Measurements from ENCODE around the gene ARGLU1. TPM values are rescaled to one million over a fixed set of nuclear protein-coding genes. Genes with fewer than 3 reads are reported as not detected.

Gene ARGLU1
- total RNA-seq, 2 donors from 2014 or later: 97.2 to 98.9 TPM

DNA sequence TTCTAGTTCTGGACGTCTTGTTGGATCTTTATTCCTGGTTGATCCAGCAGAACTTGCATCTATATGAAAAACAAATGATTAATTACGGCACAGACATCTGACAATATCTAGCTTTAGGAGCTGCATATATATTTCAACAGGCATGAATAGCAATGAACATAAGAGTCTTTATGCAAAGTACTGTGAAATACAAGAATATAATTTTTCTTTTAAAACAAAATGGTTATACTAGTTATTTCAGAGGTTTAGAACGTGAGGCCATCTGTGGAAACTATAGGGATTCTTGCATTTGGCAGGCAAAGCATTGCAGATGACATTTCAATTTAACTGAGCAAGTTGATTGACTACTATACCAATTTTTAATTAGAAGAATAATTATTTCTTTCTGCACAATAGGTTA, 73.0 kb downstream of the ARGLU1 start:
- ATAC-seq (replicated peaks in 1 of 2) (no peak), DNase-seq (no peak)
- no peak overlapping the region for H3K27ac Mint-ChIP-seq
- H3K4me1 Mint-ChIP-seq (ENCODE audit: low read depth): peaks cover 25% of the 10 kb centered on the region
- no peak overlapping the region for H3K4me3 Mint-ChIP-seq
- no peaks in the 10 kb centered on the region for H3K9me3 Mint-ChIP-seq
- peaks cover 69% of the 10 kb centered on the region for H3K27me3 Mint-ChIP-seq (ENCODE audit: low read depth)
- no peaks in the 10 kb centered on the region for H3K36me3 Mint-ChIP-seq (ENCODE audit: insufficient read depth in 2 of 2)

- H3K27me3 Mint-ChIP-seq (ENCODE audit: low read depth): peaks cover 71% of the 10 kb centered on the region
- H3K36me3 Mint-ChIP-seq (ENCODE audit: insufficient read depth in 2 of 2): no peaks in the 10 kb centered on the region
- ATAC-seq (replicated peaks in 1 of 2) (no peak), DNase-seq (no peak)
- no peaks in the 10 kb centered on the region for H3K9me3 Mint-ChIP-seq
- H3K4me3 Mint-ChIP-seq: no peak overlapping the region
- no peak overlapping the region for H3K27ac Mint-ChIP-seq
- H3K4me1 Mint-ChIP-seq (ENCODE audit: low read depth): peaks cover 25% of the 10 kb centered on the region
Measured at GRCh38 chr13:106494506-106494905, 73.4 kb downstream of the ARGLU1 start.

DNA sequence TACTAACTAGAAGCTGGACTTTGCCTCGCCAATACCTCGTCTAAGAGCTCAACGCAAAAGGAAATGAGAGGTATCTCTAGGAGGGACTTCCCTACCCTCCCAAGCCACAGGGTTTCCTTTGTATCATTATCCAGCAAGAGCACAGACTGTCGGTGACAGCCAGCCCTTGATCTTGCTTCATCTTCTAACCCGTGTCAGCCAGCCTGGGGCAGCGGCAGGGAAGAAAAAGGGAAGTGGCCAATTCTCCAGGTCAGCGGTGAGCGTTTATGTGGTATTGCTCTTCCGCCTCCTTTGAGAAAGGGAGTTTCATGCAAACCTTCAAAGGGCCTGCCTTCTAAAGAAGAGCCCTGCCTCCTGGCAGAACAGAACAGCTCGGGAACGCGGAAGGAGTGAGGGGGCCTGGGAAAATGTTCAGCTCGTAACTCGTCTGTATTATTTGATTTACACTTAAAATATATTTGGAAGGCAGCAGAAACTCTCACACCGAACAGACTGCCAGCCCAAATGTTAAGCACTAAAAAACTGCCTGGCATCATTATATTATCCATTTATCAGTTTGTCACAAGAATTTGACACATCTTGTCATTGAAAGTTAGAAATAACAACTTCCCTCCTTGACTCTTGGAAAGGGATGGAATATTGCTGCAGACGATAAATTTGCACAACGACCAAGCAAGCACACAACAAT, 74.3 kb downstream of the ARGLU1 start:
- Mint-ChIP-seq H3K27ac (no peak overlapping the region), H3K4me3 (no peak overlapping the region), H3K4me1 (ENCODE audit: low read depth) (peaks cover 25% of the 10 kb centered on the region), H3K9me3 (no peaks in the 10 kb centered on the region), H3K36me3 (ENCODE audit: insufficient read depth in 2 of 2) (no peaks in the 10 kb centered on the region), H3K27me3 (ENCODE audit: low read depth) (peaks cover 71% of the 10 kb centered on the region)
- DNase-seq: no peak
- no peak for ATAC-seq (replicated peaks in 1 of 2)

GRCh38 chr13:106492588-106493475, 75.1 kb downstream of the ARGLU1 start:
- H3K27me3 Mint-ChIP-seq (ENCODE audit: low read depth): peaks cover 67% of the 10 kb centered on the region
- ATAC-seq (replicated peaks in 1 of 2) (no peak), DNase-seq (no peak)
- H3K4me3 Mint-ChIP-seq: no peak overlapping the region
- no peaks in the 10 kb centered on the region for H3K36me3 Mint-ChIP-seq (ENCODE audit: insufficient read depth in 2 of 2)
- H3K27ac Mint-ChIP-seq: no peak overlapping the region
- H3K9me3 Mint-ChIP-seq: no peaks in the 10 kb centered on the region
- H3K4me1 Mint-ChIP-seq (ENCODE audit: low read depth): peaks cover 25% of the 10 kb centered on the region

GRCh38 chr13:106491928-106492587, 75.9 kb downstream of the ARGLU1 start:
- Mint-ChIP-seq H3K27ac (no peak overlapping the region), H3K4me3 (no peak overlapping the region), H3K27me3 (ENCODE audit: low read depth) (peaks cover 59% of the 10 kb centered on the region), H3K36me3 (ENCODE audit: insufficient read depth in 2 of 2) (no peaks in the 10 kb centered on the region), H3K9me3 (no peaks in the 10 kb centered on the region), H3K4me1 (ENCODE audit: low read depth) (peaks cover 25% of the 10 kb centered on the region)
- DNase-seq (no peak), ATAC-seq (replicated peaks in 1 of 2) (no peak)

Other genes with a start within 250 kb of the ARGLU1 start
- gene EFNB2, start 32.5 kb downstream of the ARGLU1 start, total RNA-seq: under 1 TPM; 0.23 to 0.24 TPM